ENCODE data around the gene MSTO1. TPM values are rescaled to one million over a fixed set of nuclear protein-coding genes. Genes with fewer than 3 reads are reported as not detected.
"Not testable (repeated sequence)": the region's sequence is repeated elsewhere in the genome, so short reads cannot be mapped to it uniquely, and the experiment has no call there.

The MSTO1 gene
- total RNA-seq, 2 donors from 2014 or later: 49.2 to 60.1 TPM

- H3K4me3 Mint-ChIP-seq; H3K36me3 Mint-ChIP-seq (ENCODE audit: low read depth); H3K27me3 Mint-ChIP-seq; H3K9me3 ChIP-seq (ENCODE audit: control insufficient read depth, low read length, poor library complexity, severe bottlenecking); DNase-seq; H3K4me1 Mint-ChIP-seq; ATAC-seq: not testable (repeated sequence)
- H3K27ac Mint-ChIP-seq: peak overlapping the region; percentile 29
These were observed 14.0 kb upstream of the MSTO1 start for GRCh38 chr1:155595877-155596474.

DNA sequence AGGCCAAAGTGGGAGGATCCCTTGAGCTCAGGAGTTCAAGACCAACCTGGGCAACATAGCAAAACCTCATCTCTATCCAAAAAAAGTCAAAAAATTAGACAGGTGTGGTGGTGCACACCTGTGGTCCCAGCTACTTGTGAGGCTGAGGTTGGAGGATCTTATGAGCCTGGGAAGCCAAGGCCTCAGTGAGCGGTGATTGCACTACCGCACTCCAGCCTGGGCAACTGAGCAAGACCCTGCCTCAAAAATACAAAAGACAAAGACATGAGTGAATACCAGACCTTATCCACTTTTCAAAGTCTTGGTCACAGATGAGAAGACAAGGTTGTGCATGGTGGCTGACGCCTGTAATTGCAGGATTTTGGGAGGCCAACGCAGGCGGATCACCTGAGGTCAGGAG is 13.2 kb upstream of the MSTO1 start:
- H3K27me3 Mint-ChIP-seq: no peaks in the 10 kb centered on the region
- peak overlapping the region; percentile 29 for H3K27ac Mint-ChIP-seq
- peaks cover 5% of the 10 kb centered on the region for H3K4me1 Mint-ChIP-seq
- DNase-seq: no peak
- no peak for ATAC-seq
- no peak overlapping the region for H3K4me3 Mint-ChIP-seq
- no peaks in the 10 kb centered on the region for H3K36me3 Mint-ChIP-seq (ENCODE audit: low read depth)
- no peaks in the 10 kb centered on the region for H3K9me3 ChIP-seq (ENCODE audit: control insufficient read depth, low read length, poor library complexity, severe bottlenecking)

GRCh38 chr1:155598842-155599331 is 11.1 kb upstream of the MSTO1 start:
- no peaks in the 10 kb centered on the region for H3K36me3 Mint-ChIP-seq (ENCODE audit: low read depth)
- DNase-seq: no peak
- no peaks in the 10 kb centered on the region for H3K27me3 Mint-ChIP-seq
- H3K27ac Mint-ChIP-seq: peak overlapping the region; percentile 78
- peaks cover 3% of the 10 kb centered on the region for H3K4me1 Mint-ChIP-seq
- ATAC-seq: peak; percentile 67
- H3K9me3 ChIP-seq (ENCODE audit: control insufficient read depth, low read length, poor library complexity, severe bottlenecking): no peaks in the 10 kb centered on the region
- H3K4me3 Mint-ChIP-seq: peak overlapping the region; percentile 73

- H3K4me1 Mint-ChIP-seq; H3K36me3 Mint-ChIP-seq (ENCODE audit: low read depth); DNase-seq; H3K4me3 Mint-ChIP-seq; H3K27me3 Mint-ChIP-seq; ATAC-seq; H3K27ac Mint-ChIP-seq; H3K9me3 ChIP-seq (ENCODE audit: control insufficient read depth, low read length, poor library complexity, severe bottlenecking): not testable (repeated sequence)
These were observed 10.0 kb upstream of the MSTO1 start for GRCh38 chr1:155599828-155600572.

DNA sequence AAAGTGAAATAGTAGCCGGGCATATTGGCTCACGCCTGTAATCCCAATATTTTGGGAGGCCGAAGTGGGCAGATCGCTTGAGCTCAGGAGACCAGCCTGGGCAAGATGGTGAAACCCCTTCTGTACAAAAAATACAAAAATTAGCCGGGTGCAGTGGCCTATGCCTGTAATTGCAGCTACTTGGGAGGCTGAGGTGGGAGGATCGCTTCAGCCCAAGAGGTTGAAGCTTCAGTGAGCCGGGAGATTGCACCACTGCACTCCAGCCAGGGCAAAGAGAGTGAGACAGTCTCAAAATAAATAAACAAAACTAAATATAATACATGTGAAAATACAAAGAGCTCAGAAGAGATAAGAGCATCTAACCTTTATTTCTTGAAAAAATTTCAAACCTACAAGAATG is 2.3 kb upstream of the MSTO1 start:
- DNase-seq (no peak), ATAC-seq (no peak)
- H3K27ac Mint-ChIP-seq: no peak overlapping the region
- no peaks in the 10 kb centered on the region for H3K9me3 ChIP-seq (ENCODE audit: control insufficient read depth, low read length, poor library complexity, severe bottlenecking)
- H3K4me1 Mint-ChIP-seq: peaks cover 6% of the 10 kb centered on the region
- peaks cover 3% of the 10 kb centered on the region for H3K36me3 Mint-ChIP-seq (ENCODE audit: low read depth)
- no peaks in the 10 kb centered on the region for H3K27me3 Mint-ChIP-seq
- no peak overlapping the region for H3K4me3 Mint-ChIP-seq

- H3K27me3 Mint-ChIP-seq: no peaks in the 10 kb centered on the region
These were observed 1.2 kb upstream of the MSTO1 start for GRCh38 chr1:155608888-155609225.

GRCh38 chr1:155610257-155610647 is 234 bp downstream of the MSTO1 start:
- not testable (repeated sequence) for DNase-seq; H3K9me3 ChIP-seq (ENCODE audit: control insufficient read depth, low read length, poor library complexity, severe bottlenecking); H3K4me1 Mint-ChIP-seq; H3K36me3 Mint-ChIP-seq (ENCODE audit: low read depth); H3K27me3 Mint-ChIP-seq
- peak; percentile 16 for ATAC-seq
- peak overlapping the region; percentile 96 for H3K4me3 Mint-ChIP-seq
- H3K27ac Mint-ChIP-seq: peak overlapping the region; percentile 92

More at GRCh38 chr1:155608888-155609225, 1.2 kb upstream of the MSTO1 start:
- peak overlapping the region; percentile 92 for H3K27ac Mint-ChIP-seq
- H3K4me1 Mint-ChIP-seq: peaks cover 7% of the 10 kb centered on the region
- DNase-seq: no peak
- no peaks in the 10 kb centered on the region for H3K9me3 ChIP-seq (ENCODE audit: control insufficient read depth, low read length, poor library complexity, severe bottlenecking)
- H3K36me3 Mint-ChIP-seq (ENCODE audit: low read depth): peaks cover 4% of the 10 kb centered on the region
- no peak overlapping the region for H3K4me3 Mint-ChIP-seq
- no peak for ATAC-seq

- H3K27me3 Mint-ChIP-seq; H3K4me1 Mint-ChIP-seq; DNase-seq; ATAC-seq; H3K4me3 Mint-ChIP-seq; H3K9me3 ChIP-seq (ENCODE audit: control insufficient read depth, low read length, poor library complexity, severe bottlenecking); H3K36me3 Mint-ChIP-seq (ENCODE audit: low read depth): not testable (repeated sequence)
- H3K27ac Mint-ChIP-seq: peak overlapping the region; percentile 57
These were observed 3.2 kb downstream of the MSTO1 start for GRCh38 chr1:155613226-155613625.

GRCh38 chr1:155622191-155622590 is 12.2 kb downstream of the MSTO1 start:
- Mint-ChIP-seq H3K27me3 (no peaks in the 10 kb centered on the region), H3K4me3 (no peak overlapping the region), H3K27ac (no peak overlapping the region), H3K4me1 (no peaks in the 10 kb centered on the region), H3K36me3 (ENCODE audit: low read depth) (no peaks in the 10 kb centered on the region)
- no peaks in the 10 kb centered on the region for H3K9me3 ChIP-seq (ENCODE audit: control insufficient read depth, low read length, poor library complexity, severe bottlenecking)
- no peak for DNase-seq
- ATAC-seq: no peak

- H3K4me1 Mint-ChIP-seq: no peaks in the 10 kb centered on the region
- no peaks in the 10 kb centered on the region for H3K27me3 Mint-ChIP-seq
- H3K9me3 ChIP-seq (ENCODE audit: control insufficient read depth, low read length, poor library complexity, severe bottlenecking): no peaks in the 10 kb centered on the region
- no peak for ATAC-seq
- H3K27ac Mint-ChIP-seq: no peak overlapping the region
- DNase-seq: no peak
- H3K4me3 Mint-ChIP-seq: no peak overlapping the region
- no peaks in the 10 kb centered on the region for H3K36me3 Mint-ChIP-seq (ENCODE audit: low read depth)
These were observed 13.3 kb downstream of the MSTO1 start for GRCh38 chr1:155623357-155623756.

- not testable (repeated sequence) for ATAC-seq; H3K36me3 Mint-ChIP-seq (ENCODE audit: low read depth)
These were observed 16.4 kb downstream of the MSTO1 start for GRCh38 chr1:155626428-155626827.

GRCh38 chr1:155636397-155637153 is 26.6 kb downstream of the MSTO1 start:
- peaks cover 13% of the 10 kb centered on the region for H3K4me1 Mint-ChIP-seq
- no peaks in the 10 kb centered on the region for H3K36me3 Mint-ChIP-seq (ENCODE audit: low read depth)
- no peaks in the 10 kb centered on the region for H3K27me3 Mint-ChIP-seq
- peak overlapping the region; percentile 89 for H3K27ac Mint-ChIP-seq
- peak overlapping the region; percentile 91 for H3K4me3 Mint-ChIP-seq
- DNase-seq: no peak
- peak; percentile 18 for ATAC-seq
- H3K9me3 ChIP-seq (ENCODE audit: control insufficient read depth, low read length, poor library complexity, severe bottlenecking): no peaks in the 10 kb centered on the region

More at GRCh38 chr1:155626428-155626827, 16.4 kb downstream of the MSTO1 start:
- H3K4me1 Mint-ChIP-seq; H3K4me3 Mint-ChIP-seq; H3K27ac Mint-ChIP-seq; H3K9me3 ChIP-seq (ENCODE audit: control insufficient read depth, low read length, poor library complexity, severe bottlenecking); H3K27me3 Mint-ChIP-seq; DNase-seq: not testable (repeated sequence)

DNA sequence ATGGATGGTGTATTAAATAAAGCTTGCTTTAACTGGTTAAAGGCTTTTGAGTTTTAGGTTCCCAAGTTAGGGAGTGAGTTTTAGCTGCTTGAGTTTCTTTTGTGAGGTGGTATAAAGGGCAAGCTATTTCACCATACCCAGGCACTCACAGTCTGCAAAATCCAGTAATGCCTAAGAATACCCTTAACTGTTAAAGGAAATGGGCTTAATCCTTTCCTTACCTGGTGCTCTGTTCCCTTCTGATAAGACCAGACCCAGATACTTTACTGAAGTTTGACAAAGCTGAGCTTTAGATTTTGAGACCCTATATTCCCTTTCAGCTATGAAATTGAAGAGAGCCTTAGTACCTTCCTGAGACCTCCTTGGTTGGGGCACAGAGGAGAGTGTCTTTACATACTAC is 30.3 kb downstream of the MSTO1 start:
- H3K27ac Mint-ChIP-seq: no peak overlapping the region
- no peak overlapping the region for H3K4me3 Mint-ChIP-seq
- H3K9me3 ChIP-seq (ENCODE audit: control insufficient read depth, low read length, poor library complexity, severe bottlenecking): no peaks in the 10 kb centered on the region
- peaks cover 14% of the 10 kb centered on the region for H3K4me1 Mint-ChIP-seq
- no peaks in the 10 kb centered on the region for H3K27me3 Mint-ChIP-seq
- no peaks in the 10 kb centered on the region for H3K36me3 Mint-ChIP-seq (ENCODE audit: low read depth)
- ATAC-seq: no peak
- DNase-seq: no peak
